Stimulated activated CD8-positive, alpha-beta memory T cell treated with anti-CD3 and anti-CD28 coated beads, Interleukin-15, amount 100 ng/mL, for 4 hours (primary cell): Measurements from ENCODE around the gene KIF2B.
"Not testable (repeated sequence)": the region's sequence is repeated elsewhere in the genome, so short reads cannot be mapped to it uniquely, and the experiment has no call there.

Experiments used
- DNase-seq, 2 donors: peaks; one replicate each; pipeline ENCODE4 v3.0.0-alpha.2; 2020; ENCODE audit warnings: low read depth in 2 of 2

Gene KIF2B

DNA sequence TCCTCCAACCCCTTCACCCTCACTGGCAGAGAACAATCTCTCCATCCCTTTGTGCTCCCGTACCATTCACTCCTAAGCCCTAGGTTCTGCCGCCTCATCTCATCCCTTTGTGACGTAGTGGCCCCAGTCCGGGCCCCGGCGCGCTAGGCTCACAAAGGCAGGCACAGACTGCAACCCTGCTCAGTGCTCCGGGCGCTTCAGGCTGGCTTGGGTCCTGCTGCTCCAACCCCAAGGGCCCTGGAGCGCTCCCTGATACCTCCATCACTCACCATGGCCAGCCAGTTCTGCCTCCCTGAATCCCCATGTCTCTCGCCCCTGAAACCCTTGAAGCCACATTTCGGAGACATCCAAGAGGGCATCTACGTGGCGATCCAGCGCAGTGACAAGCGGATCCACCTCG is at the start of gene KIF2B:
KIF2B (plus strand) TSS at position 164 of the 400 bp plus-strand sequence; CDS start at position 271, 107 bp downstream.
- no peak for DNase-seq

DNA sequence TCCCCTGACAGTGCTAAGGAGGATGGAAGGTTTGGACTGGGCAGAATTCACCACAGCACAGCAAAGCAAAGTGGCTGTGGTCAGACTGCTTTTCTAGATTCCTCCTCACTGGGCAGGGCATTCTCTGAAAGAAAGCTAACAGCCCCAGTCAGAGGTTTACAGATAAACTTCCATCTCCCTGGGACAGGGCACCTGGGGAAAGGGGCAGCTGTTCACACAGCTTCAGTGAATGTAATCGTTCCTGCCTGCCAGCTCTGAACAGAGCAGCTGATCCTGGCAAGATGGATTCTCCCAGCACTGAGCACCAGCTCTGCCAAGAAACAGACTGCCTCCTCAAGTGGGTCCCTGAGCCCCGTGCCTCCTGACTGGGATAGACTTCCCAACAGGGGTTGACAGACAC is 42.4 kb upstream of the KIF2B start:
- no peak for DNase-seq

DNA sequence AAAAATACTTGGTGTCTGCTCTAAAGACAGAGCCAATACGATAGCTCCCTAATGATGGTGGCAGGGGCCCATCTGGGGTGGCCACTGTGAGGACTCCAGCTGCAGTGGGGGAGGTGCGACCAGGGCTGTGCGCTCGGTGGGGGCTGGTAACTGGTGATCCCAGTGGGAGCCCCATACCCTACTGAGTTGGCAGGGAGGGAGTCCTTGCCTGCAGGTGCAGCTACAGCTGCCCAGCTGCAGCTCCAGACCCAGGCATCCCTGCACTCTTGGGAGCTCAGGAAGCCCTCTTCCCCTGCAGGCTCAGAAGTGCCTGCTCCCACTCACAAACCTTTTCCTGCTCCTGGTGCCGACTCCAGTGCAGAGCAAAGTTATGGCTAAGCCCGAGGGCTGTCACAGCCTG is 31.2 kb upstream of the KIF2B start:
- DNase-seq = no peak

DNA sequence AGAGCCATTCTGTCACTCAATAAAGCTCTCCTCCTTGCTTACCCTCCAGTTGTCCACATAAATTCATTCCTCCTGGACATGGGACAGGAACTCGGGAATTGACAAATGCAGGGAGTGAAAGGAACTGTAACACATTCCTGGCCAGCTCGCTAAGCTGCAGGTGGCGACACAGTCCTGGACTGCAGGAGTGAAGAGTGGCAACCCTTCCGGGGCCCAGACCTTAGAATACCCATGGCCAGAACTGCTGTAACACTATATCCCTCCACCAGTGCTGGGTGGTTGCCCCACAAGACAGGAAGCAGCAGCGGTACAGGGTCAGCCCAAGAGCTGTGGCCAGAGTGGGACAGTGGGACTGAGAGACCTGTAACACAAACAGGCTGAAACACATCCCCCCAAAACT is 30.3 kb upstream of the KIF2B start:
- DNase-seq = no peak

GRCh38 chr17:53792997-53793396 is 29.7 kb upstream of the KIF2B start:
- DNase-seq = no peak

- DNase-seq = no peak
These were observed 27.9 kb upstream of the KIF2B start for GRCh38 chr17:53794875-53795274.

- no peak for DNase-seq
These were observed 26.1 kb upstream of the KIF2B start for GRCh38 chr17:53796642-53797041.

DNA sequence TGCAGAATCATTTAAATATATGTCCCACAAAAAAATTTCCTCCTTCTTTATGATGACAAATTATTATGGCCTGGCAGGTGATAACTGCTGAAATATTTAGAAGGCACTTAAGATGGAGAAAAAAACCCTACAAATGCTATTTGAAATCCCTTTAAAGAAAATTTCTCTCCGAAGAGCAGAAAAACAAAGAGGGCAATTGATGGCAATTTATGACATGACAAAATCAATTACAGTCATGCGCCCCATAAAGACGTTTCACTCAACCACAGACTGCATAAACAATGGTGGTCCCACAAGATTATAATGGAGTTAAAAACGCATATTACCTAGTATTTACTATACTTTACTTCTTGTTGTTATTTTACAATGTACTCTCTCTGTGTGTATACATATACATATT is 25.2 kb upstream of the KIF2B start:
- DNase-seq = no peak

DNA sequence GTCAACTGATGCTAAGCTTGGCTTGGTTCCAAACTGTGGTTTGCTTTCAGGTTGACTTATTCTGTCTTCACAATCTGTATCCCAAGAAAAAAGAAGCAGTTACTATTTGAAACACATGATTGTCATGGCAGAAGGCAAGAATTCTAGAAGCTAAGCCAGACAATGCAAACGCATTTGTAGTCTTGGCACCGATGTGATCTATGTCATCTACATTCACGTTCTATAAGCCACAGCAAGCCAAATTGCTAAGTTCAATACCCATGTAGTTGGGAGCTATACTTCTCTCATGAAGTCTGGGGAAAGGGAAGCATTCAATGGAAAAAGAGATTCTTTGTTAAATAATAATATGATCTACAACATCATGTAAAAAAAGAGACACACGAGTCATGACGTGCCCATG is 18.3 kb upstream of the KIF2B start:
- no peak for DNase-seq

GRCh38 chr17:53806473-53806872 is 16.3 kb upstream of the KIF2B start:
- DNase-seq = no peak

DNA sequence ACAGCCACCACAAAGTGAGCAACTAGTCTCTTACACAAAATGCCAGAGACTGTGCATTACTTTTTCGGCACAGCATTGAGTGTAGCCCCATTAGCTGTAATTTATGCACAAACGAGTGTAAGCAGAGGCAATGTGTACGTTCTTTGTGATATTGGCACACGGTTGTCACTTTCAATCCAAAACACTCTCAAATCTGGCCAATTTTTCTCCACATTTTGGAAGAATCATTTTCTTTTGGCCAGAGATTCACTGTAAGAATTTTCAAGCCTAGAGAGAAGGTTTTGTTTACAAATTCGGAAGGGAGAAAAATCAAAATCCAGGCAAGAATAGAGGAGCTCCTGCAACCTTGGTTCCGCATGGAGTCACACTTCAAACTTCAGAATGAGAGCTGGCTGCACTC is 15.4 kb upstream of the KIF2B start:
- no peak for DNase-seq

DNA sequence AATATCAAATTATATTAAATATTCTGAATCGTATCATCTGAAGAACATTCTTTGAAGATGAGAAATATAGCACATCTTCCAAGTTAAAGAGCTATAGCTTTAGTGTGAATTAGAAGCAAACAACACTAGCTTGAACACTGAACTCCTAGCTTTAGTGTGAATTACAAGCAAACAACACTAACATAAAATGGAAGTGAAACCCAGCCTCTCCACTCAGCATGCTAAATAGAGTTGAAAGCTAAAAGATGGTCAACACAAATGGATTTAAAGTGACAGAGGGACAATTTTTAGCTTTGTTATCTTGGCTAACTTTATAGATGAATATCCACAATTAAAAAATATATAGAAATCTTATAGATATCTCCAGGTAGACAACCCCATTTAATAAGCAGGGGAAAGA is 4.5 kb upstream of the KIF2B start:
- DNase-seq = no peak

- DNase-seq = no peak
These were observed 3.8 kb upstream of the KIF2B start for GRCh38 chr17:53818929-53819328.

GRCh38 chr17:53819956-53820355 is 2.8 kb upstream of the KIF2B start:
- DNase-seq = no peak

DNA sequence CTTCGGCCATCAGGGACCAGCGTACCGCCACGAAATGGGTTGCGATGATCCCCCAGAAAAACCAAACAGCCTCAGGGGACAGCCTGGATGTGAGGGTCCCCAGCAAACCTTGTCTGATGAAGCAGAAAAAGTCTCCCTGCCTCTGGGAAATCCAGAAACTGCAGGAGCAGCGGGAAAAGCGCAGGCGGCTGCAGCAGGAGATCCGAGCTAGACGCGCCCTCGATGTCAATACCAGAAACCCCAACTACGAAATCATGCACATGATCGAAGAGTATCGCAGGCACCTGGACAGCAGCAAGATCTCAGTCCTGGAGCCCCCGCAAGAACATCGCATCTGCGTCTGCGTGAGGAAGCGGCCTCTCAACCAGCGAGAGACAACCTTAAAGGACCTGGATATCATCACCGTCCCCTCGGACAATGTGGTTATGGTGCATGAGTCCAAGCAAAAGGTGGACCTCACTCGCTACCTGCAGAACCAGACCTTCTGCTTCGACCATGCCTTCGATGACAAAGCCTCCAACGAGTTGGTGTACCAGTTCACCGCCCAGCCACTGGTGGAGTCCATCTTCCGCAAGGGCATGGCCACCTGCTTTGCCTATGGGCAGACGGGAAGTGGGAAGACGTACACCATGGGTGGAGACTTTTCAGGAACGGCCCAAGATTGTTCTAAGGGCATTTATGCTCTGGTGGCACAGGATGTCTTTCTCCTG is 769 bp downstream of the KIF2B start:
- DNase-seq = no peak

- not testable (repeated sequence) for DNase-seq
These were observed 12.0 kb downstream of the KIF2B start for GRCh38 chr17:53834771-53835170.

DNA sequence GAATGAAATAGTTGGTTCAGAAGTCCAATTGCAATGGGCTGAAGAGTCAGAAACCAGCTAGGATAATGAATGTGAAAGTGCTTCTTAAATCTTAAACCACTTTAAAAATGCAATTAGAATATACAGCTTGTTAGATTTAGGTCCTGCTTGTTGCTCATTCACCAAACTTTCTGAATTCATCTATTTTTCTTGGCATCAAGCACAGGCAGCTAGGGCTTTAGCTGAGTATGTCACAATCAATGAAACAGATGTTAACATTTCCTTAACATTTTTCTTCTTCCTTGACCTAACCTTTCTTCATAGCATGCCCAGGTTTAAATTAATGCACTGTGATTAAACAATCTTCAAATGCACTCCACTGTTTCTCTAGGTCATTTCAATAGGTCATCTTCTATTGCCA is 14.4 kb downstream of the KIF2B start:
- no peak for DNase-seq

DNA sequence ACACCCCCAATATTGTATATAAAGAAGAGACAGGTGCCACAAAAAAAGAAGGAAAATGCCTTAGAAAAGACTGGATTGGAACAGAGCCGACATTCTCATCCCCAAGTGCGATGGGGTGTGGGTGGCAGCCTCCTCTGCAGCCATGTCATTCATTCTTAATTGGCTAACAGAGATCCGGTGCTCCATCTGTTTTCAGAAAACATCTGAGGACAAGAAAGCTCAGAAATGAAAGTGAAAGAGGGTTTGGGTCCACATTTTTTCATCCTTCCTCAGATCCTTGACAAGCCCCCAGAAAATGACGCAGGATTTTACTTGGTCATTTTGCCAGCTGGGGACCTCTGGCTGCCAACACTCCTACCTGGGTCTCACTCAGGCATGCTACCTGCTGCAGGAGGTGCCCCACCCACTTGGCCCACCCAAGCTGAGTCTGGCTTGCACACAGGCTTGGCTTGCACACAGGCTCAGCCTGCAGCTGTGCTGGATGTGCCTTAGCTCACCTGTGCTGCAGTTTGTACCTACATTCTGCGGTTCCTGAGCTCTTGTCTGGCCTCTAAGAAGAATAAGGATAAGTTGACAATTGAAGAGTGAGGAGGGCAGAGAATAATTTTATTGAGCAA is 21.9 kb downstream of the KIF2B start:
- no peak for DNase-seq

GRCh38 chr17:53871128-53871527 is 48.4 kb downstream of the KIF2B start:
- not testable (repeated sequence) for DNase-seq
